IPS DF 6.9 (cell line): Measurements from ENCODE around the gene RHO.

ENCODE experiments used
- DNase-seq: peaks from one replicate; pipeline ENCODE4 v3.0.0-alpha.2; 2013; ENCODE audit warnings: low read depth, low spot score
- H3K27ac ChIP-seq: one replicate; pipeline ENCODE4 v1.5.1; 2013; ENCODE audit warnings: low read length, control low read depth
- H3K27me3 ChIP-seq: 2 replicates; pipeline ENCODE4 v1.6.1; 2013; ENCODE audit warnings: mild to moderate bottlenecking, low read length; ENCODE audit not compliant: control insufficient read depth, insufficient read depth
- H3K36me3 ChIP-seq: 2 replicates; pipeline ENCODE4 v1.6.1; 2013; ENCODE audit warnings: low read length; ENCODE audit not compliant: control insufficient read depth, insufficient read depth
- H3K4me1 ChIP-seq: 2 replicates; pipeline ENCODE4 v1.6.1; 2013; ENCODE audit warnings: low read length; ENCODE audit not compliant: control insufficient read depth, insufficient read depth
- H3K4me3 ChIP-seq: 2 replicates; pipeline ENCODE4 v1.5.1; 2013; ENCODE audit warnings: mild to moderate bottlenecking, low read length
- H3K9me3 ChIP-seq: 2 replicates; pipeline ENCODE4 v1.6.1; 2013; ENCODE audit warnings: low read length, inconsistent platforms; ENCODE audit not compliant: control insufficient read depth, insufficient read depth
- WGBS: extraction: QIAGEN DNeasy Blood & Tissue Kit; methylation state at CpG from one replicate; pipeline ENCODE4 v1.1.7; 2013; ENCODE audit warnings: mixed read lengths, missing lambda C conversion rate; ENCODE audit not compliant: insufficient read length, insufficient coverage; 5-methylcytosine and 5-hydroxymethylcytosine counted together

The RHO gene

DNA sequence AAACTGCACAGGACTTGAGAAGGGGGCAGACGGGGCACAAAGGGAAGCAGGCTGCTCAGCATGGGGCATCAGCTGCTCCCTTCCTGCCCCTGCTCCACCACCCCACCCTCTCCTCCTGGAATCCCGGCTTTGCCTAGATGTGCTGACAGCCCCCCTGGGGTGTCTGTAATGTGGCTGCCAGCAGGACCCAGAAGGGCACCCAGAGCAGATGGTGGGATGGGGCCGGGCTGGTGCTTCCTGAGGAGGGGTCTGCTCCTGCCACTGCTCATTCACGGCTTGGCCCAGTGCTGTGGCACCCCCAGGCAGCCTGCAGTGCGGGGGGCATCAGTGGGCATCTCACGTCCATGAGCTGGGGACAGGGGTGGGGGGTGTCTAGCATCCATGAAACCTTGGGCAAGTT is 24.7 kb downstream of the RHO start:
- Histone ChIP-seq H3K4me3 (no peak overlapping the region), H3K27ac (no peak overlapping the region), H3K36me3 (peaks cover 3% of the 10 kb centered on the region; the same call in 1 of the 2 replicates), H3K4me1 (peaks cover 4% of the 10 kb centered on the region), H3K27me3 (no peaks in the 10 kb centered on the region), H3K9me3 (no peaks in the 10 kb centered on the region)
- no CpG with 5 or more reads among the region's 6 CpGs for WGBS
- DNase-seq: no peak

- H3K4me1 ChIP-seq: peaks cover 4% of the 10 kb centered on the region
- no peak overlapping the region for H3K4me3 ChIP-seq
- no peak for DNase-seq
- H3K36me3 ChIP-seq: peaks cover 5% of the 10 kb centered on the region; the same call in 1 of the 2 replicates
- WGBS: no CpG with 5 or more reads among the region's 15 CpGs
- no peak overlapping the region for H3K27ac ChIP-seq
- no peaks in the 10 kb centered on the region for H3K9me3 ChIP-seq
- H3K27me3 ChIP-seq: no peaks in the 10 kb centered on the region
These were observed 25.3 kb downstream of the RHO start for GRCh38 chr3:129553719-129554118.

- peaks cover 4% of the 10 kb centered on the region for H3K4me1 ChIP-seq
- peaks cover 5% of the 10 kb centered on the region; the same call in 1 of the 2 replicates for H3K36me3 ChIP-seq
- H3K27ac ChIP-seq: no peak overlapping the region
- WGBS: no CpG with 5 or more reads among the region's 13 CpGs
- H3K27me3 ChIP-seq: no peaks in the 10 kb centered on the region
- no peaks in the 10 kb centered on the region for H3K9me3 ChIP-seq
- no peak overlapping the region for H3K4me3 ChIP-seq
- DNase-seq: no peak
These were observed 26.1 kb downstream of the RHO start for GRCh38 chr3:129554356-129555152.

GRCh38 chr3:129555153-129555550 is 26.7 kb downstream of the RHO start:
- Histone ChIP-seq H3K27ac (no peak overlapping the region), H3K4me1 (peaks cover 4% of the 10 kb centered on the region), H3K36me3 (peaks cover 5% of the 10 kb centered on the region; the same call in 1 of the 2 replicates), H3K4me3 (no peak overlapping the region), H3K9me3 (no peaks in the 10 kb centered on the region), H3K27me3 (no peaks in the 10 kb centered on the region)
- WGBS: no CpG with 5 or more reads among the region's 15 CpGs
- no peak for DNase-seq

DNA sequence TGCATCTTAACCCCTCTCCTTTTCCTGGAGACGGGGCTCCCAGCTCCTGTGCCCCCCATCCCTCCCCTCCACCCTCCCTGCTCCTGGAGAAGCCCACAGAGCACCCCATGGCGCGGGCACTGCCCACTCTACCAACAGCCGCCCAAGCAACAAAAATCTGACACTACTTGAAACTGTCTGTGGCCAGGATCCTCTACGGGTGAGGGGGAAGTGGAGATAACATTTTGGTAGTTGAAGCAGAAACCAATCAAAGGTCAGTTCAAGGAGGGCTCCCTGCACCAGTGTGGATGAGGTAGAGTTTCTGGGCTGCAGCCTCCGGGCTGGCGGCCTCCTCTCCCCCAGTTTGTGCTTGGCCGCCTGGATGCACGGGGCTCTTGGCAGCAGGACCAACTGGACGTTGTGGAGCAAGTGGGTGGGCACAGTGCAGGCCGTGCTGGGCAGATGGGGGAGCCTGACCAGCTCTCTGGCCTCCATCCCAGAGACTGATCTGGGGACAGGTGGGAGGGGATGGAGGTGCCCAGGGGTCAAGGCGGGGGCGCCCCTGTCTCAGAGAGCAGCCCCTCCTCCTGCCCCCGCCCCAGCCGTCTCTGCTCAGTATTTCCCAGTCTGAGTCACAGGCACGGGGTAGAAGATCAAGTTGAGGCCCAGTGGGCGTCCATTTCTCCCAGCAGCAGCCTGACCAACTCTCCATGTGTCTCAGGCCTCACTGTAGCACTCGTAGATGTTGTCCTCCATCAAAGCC is 27.3 kb downstream of the RHO start:
- no peaks in the 10 kb centered on the region for H3K9me3 ChIP-seq
- no peak for DNase-seq
- no peaks in the 10 kb centered on the region for H3K27me3 ChIP-seq
- no peak overlapping the region for H3K4me3 ChIP-seq
- peaks cover 5% of the 10 kb centered on the region; the same call in 1 of the 2 replicates for H3K36me3 ChIP-seq
- H3K27ac ChIP-seq: no peak overlapping the region
- H3K4me1 ChIP-seq: peaks cover 4% of the 10 kb centered on the region
- no CpG with 5 or more reads among the region's 18 CpGs for WGBS

DNA sequence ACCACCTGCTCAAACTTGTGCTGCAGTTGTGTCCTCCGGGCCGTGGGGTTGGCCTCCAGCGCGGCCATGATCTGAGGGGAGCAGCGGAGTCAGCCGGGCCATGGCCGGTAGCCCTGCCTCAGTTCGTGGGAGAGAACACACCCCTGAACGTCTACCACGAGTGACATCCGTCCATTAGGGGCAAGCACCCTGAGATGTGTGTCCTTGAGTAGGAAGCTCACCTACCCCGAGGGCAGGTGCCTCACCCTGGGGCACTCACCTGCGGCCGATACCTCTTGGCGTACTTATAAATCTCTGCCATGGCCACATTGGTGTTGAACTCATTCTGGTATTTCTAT is 27.9 kb downstream of the RHO start:
- peaks cover 5% of the 10 kb centered on the region; the same call in 1 of the 2 replicates for H3K36me3 ChIP-seq
- no peak overlapping the region for H3K27ac ChIP-seq
- no peaks in the 10 kb centered on the region for H3K27me3 ChIP-seq
- DNase-seq: no peak
- peaks cover 4% of the 10 kb centered on the region for H3K4me1 ChIP-seq
- H3K4me3 ChIP-seq: no peak overlapping the region
- WGBS: no CpG with 5 or more reads among the region's 15 CpGs
- H3K9me3 ChIP-seq: no peaks in the 10 kb centered on the region

GRCh38 chr3:129556890-129557547 is 28.6 kb downstream of the RHO start:
- Histone ChIP-seq H3K9me3 (no peaks in the 10 kb centered on the region), H3K36me3 (peaks cover 5% of the 10 kb centered on the region; the same call in 1 of the 2 replicates), H3K4me3 (no peak overlapping the region), H3K4me1 (peaks cover 4% of the 10 kb centered on the region), H3K27me3 (no peaks in the 10 kb centered on the region), H3K27ac (no peak overlapping the region)
- WGBS: no CpG with 5 or more reads among the region's 31 CpGs
- DNase-seq: no peak

- H3K4me1 ChIP-seq: peaks cover 4% of the 10 kb centered on the region
- H3K9me3 ChIP-seq: no peaks in the 10 kb centered on the region
- no CpG with 5 or more reads among the region's 11 CpGs for WGBS
- H3K27me3 ChIP-seq: no peaks in the 10 kb centered on the region
- no peak overlapping the region for H3K4me3 ChIP-seq
- no peak overlapping the region for H3K27ac ChIP-seq
- peaks cover 5% of the 10 kb centered on the region; the same call in 1 of the 2 replicates for H3K36me3 ChIP-seq
- no peak for DNase-seq
These were observed 29.1 kb downstream of the RHO start for GRCh38 chr3:129557548-129557894.

- no peak overlapping the region for H3K27ac ChIP-seq
- no peaks in the 10 kb centered on the region; the same call in 1 of the 2 replicates for H3K4me1 ChIP-seq
- no peak overlapping the region for H3K4me3 ChIP-seq
- H3K27me3 ChIP-seq: no peaks in the 10 kb centered on the region
- no peak for DNase-seq
- no CpG with 5 or more reads among the region's 15 CpGs for WGBS
- H3K36me3 ChIP-seq: peaks cover 5% of the 10 kb centered on the region; the same call in 1 of the 2 replicates
- H3K9me3 ChIP-seq: no peaks in the 10 kb centered on the region
These were observed 29.8 kb downstream of the RHO start for GRCh38 chr3:129558081-129558771.
